Mucosa of stomach (tissue), 1 donor: ENCODE results near the gene TCP11L2.

ENCODE experiments used
- H3K27me3 ChIP-seq: one replicate; pipeline ENCODE4 v1.7.0; 2013; ENCODE audit warnings: mild to moderate bottlenecking, low read length; ENCODE audit not compliant: control insufficient read depth, insufficient read depth
- H3K36me3 ChIP-seq: one replicate; pipeline ENCODE4 v1.7.0; 2013; ENCODE audit warnings: low read length; ENCODE audit not compliant: control insufficient read depth, insufficient read depth
- H3K4me1 ChIP-seq: one replicate; pipeline ENCODE4 v1.7.0; 2013; ENCODE audit warnings: mild to moderate bottlenecking, low read length; ENCODE audit not compliant: control insufficient read depth, insufficient read depth
- H3K4me3 ChIP-seq: one replicate; pipeline ENCODE4 v1.7.0; 2013; ENCODE audit warnings: low read length
- H3K9ac ChIP-seq: one replicate; pipeline ENCODE4 v1.7.0; 2013; ENCODE audit warnings: mild to moderate bottlenecking, low read length, moderate library complexity
- H3K9me3 ChIP-seq: one replicate; pipeline ENCODE4 v1.7.0; 2013; ENCODE audit warnings: mild to moderate bottlenecking, low read length, moderate library complexity; ENCODE audit not compliant: control insufficient read depth
- donor health status: Pancreatic carcinoma.

TCP11L2 gene

GRCh38 chr12:106302401-106303201, at the start of gene TCP11L2:
TSS of gene TCP11L2 (plus strand) at chr12:106302733. CDS start at chr12:106311076, 8,343 bp downstream.
- peaks cover 38% of the 10 kb centered on the region for H3K4me1 ChIP-seq

DNA sequence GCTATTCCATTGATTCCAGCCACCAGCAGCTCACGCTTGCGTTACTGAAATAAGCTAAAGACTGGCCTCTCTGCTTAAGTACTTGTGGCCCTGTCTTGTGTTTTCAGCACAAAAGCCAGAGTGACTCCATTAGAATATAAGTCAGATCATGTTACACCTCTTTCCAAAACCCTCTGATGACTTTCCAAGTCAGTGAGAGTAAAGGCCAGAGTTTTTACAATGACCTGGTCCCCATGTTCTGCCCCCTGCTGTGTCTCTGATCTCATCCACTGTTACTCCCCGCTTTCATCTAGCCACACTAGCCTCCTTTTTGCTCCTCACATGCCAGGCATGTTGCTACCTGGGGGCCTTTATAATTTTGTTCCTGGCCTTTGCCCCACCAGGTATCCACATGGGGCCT, 47.8 kb upstream of the TCP11L2 start:
- Histone ChIP-seq H3K9ac (no peak overlapping the region), H3K9me3 (no peaks in the 10 kb centered on the region), H3K27me3 (no peaks in the 10 kb centered on the region), H3K4me3 (no peak overlapping the region), H3K4me1 (peaks cover 4% of the 10 kb centered on the region), H3K36me3 (no peaks in the 10 kb centered on the region)

More at GRCh38 chr12:106302401-106303201, at the start of gene TCP11L2:
- Histone ChIP-seq H3K9me3 (no peaks in the 10 kb centered on the region), H3K36me3 (no peaks in the 10 kb centered on the region), H3K9ac (peak within 1 kb of the TSS; percentile 98), H3K27me3 (no peaks in the 10 kb centered on the region), H3K4me3 (peak within 1 kb of the TSS; percentile 91)

GRCh38 chr12:106255493-106255892, 47.0 kb upstream of the TCP11L2 start:
- Histone ChIP-seq H3K4me3 (no peak overlapping the region), H3K9me3 (no peaks in the 10 kb centered on the region), H3K4me1 (no peaks in the 10 kb centered on the region), H3K36me3 (no peaks in the 10 kb centered on the region), H3K27me3 (no peaks in the 10 kb centered on the region), H3K9ac (no peak overlapping the region)

- no peak overlapping the region for H3K4me3 ChIP-seq
- no peaks in the 10 kb centered on the region for H3K4me1 ChIP-seq
- no peaks in the 10 kb centered on the region for H3K27me3 ChIP-seq
Measured at GRCh38 chr12:106255952-106256351, 46.6 kb upstream of the TCP11L2 start.

DNA sequence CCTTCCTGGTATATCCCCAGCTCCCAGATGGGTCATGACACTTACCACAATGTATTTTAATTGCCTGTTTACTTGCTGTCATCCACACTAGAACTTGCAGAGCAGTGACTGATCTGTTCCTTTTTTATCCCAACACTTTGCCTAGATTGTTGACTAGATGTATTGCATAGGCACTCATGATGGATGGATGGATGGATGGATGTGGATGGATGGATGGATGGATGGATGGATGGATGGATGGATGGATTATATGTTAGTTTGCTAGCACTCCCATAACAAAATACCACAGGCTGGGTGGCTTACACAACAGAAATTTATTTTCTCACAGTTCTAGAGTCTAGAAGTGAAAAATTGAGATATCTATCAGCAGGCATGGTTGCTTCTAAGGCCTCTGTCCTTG, 46.0 kb upstream of the TCP11L2 start:
- H3K27me3 ChIP-seq: no peaks in the 10 kb centered on the region
- no peak overlapping the region for H3K4me3 ChIP-seq
- no peaks in the 10 kb centered on the region for H3K36me3 ChIP-seq
- no peaks in the 10 kb centered on the region for H3K4me1 ChIP-seq
- H3K9ac ChIP-seq: no peak overlapping the region
- no peaks in the 10 kb centered on the region for H3K9me3 ChIP-seq

More at GRCh38 chr12:106255952-106256351, 46.6 kb upstream of the TCP11L2 start:
- no peaks in the 10 kb centered on the region for H3K36me3 ChIP-seq
- H3K9me3 ChIP-seq: no peaks in the 10 kb centered on the region
- no peak overlapping the region for H3K9ac ChIP-seq

DNA sequence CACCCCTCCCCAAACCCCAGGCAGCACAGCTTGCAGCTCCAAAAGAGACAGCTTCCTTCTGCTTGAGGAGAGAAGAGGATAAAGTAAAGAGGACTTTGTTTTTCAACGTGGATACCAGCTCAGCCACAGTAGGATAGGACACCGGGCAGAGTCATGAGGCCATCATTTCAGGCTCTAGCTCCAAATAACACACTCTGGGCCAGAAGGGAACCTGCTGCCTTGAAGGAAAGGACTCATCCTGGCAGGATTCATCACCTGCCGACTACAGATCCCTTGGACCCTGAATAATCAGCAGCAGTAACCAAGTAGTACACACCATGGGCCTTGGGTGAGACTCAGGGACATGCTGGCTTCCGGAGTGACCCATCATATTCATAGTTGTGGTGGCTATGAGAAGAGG, 44.3 kb upstream of the TCP11L2 start:
- Histone ChIP-seq H3K36me3 (no peaks in the 10 kb centered on the region), H3K9me3 (no peaks in the 10 kb centered on the region), H3K4me1 (no peaks in the 10 kb centered on the region), H3K27me3 (no peaks in the 10 kb centered on the region), H3K9ac (no peak overlapping the region), H3K4me3 (no peak overlapping the region)

- Histone ChIP-seq H3K9ac (no peak overlapping the region), H3K4me3 (no peak overlapping the region), H3K4me1 (no peaks in the 10 kb centered on the region), H3K36me3 (no peaks in the 10 kb centered on the region), H3K9me3 (no peaks in the 10 kb centered on the region), H3K27me3 (no peaks in the 10 kb centered on the region)
Measured at GRCh38 chr12:106258935-106259334, 43.6 kb upstream of the TCP11L2 start.

- no peaks in the 10 kb centered on the region for H3K27me3 ChIP-seq
- no peak overlapping the region for H3K9ac ChIP-seq
- H3K4me1 ChIP-seq: no peaks in the 10 kb centered on the region
- no peaks in the 10 kb centered on the region for H3K36me3 ChIP-seq
- H3K9me3 ChIP-seq: no peaks in the 10 kb centered on the region
- no peak overlapping the region for H3K4me3 ChIP-seq
Measured at GRCh38 chr12:106265116-106265515, 37.4 kb upstream of the TCP11L2 start.

DNA sequence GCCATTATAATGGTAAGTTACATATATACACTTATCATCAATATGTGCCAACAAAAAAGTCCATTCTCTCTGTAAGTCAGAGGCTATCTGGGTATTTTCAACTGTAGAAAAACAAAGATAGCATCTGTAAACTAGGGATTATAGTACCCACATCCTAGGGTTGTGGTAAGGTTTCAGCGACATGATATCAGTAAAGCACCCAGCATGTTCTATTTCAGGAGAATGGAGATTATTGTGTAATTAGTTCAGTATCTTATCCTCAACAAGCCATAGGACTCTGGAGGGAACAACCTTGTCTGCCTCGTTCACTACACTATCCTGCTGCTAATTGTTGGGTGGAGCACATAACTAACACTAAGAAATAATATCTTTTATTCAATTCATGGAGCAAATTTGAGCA, 35.0 kb upstream of the TCP11L2 start:
- Histone ChIP-seq H3K9ac (no peak overlapping the region), H3K27me3 (no peaks in the 10 kb centered on the region), H3K4me3 (no peak overlapping the region), H3K36me3 (no peaks in the 10 kb centered on the region), H3K4me1 (peaks cover 16% of the 10 kb centered on the region), H3K9me3 (no peaks in the 10 kb centered on the region)

- Histone ChIP-seq H3K9ac (no peak overlapping the region), H3K4me3 (no peak overlapping the region), H3K9me3 (no peaks in the 10 kb centered on the region), H3K4me1 (peaks cover 29% of the 10 kb centered on the region), H3K27me3 (no peaks in the 10 kb centered on the region), H3K36me3 (no peaks in the 10 kb centered on the region)
Measured at GRCh38 chr12:106269150-106269771, 33.3 kb upstream of the TCP11L2 start.

GRCh38 chr12:106271575-106272505, 30.7 kb upstream of the TCP11L2 start:
- no peaks in the 10 kb centered on the region for H3K9me3 ChIP-seq
- H3K36me3 ChIP-seq: no peaks in the 10 kb centered on the region
- no peak overlapping the region for H3K4me3 ChIP-seq
- H3K27me3 ChIP-seq: no peaks in the 10 kb centered on the region
- no peak overlapping the region for H3K9ac ChIP-seq
- H3K4me1 ChIP-seq: peaks cover 45% of the 10 kb centered on the region

- Histone ChIP-seq H3K4me1 (peaks cover 45% of the 10 kb centered on the region), H3K9ac (no peak overlapping the region), H3K4me3 (no peak overlapping the region), H3K9me3 (no peaks in the 10 kb centered on the region), H3K27me3 (no peaks in the 10 kb centered on the region), H3K36me3 (no peaks in the 10 kb centered on the region)
Measured at GRCh38 chr12:106273491-106273890, 29.0 kb upstream of the TCP11L2 start.
